22Rv1 (cell line): ENCODE results near the gene MIEF1.

Experiments
- ZFX ChIP-seq: fragments of 450-650 bp; IDR thresholded peaks from 2 replicates; pipeline ENCODE4 v1.6.1; 2017; ENCODE audit warnings: antibody characterized with exemption, borderline replicate concordance
- TF ChIP-seq, protein P1 (sequence below): fragments of 450-650 bp; IDR thresholded peaks from 2 replicates; pipeline ENCODE4 v1.5.1; 2017; ENCODE audit warnings: mild to moderate bottlenecking

DNA sequence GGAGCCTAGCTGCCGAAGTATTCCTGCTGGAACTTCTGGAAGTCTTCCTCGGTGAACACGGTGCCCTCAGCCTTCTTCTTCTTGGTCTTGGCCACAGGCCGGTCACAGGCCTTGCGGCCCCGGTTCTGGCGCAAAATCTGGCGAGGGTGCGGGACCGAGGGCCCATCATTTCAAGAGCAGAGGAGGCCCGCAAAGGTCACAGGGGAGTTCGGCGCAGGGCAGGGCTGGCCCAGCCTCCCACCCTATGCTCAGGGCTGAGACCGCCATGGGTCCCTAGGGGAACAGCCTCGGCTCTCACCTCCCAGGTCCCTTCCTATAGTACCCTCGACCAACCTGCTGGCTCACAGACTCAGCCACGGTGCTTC, 27.4 kb downstream of the MIEF1 start:
- TF ChIP-seq, protein P1, sequence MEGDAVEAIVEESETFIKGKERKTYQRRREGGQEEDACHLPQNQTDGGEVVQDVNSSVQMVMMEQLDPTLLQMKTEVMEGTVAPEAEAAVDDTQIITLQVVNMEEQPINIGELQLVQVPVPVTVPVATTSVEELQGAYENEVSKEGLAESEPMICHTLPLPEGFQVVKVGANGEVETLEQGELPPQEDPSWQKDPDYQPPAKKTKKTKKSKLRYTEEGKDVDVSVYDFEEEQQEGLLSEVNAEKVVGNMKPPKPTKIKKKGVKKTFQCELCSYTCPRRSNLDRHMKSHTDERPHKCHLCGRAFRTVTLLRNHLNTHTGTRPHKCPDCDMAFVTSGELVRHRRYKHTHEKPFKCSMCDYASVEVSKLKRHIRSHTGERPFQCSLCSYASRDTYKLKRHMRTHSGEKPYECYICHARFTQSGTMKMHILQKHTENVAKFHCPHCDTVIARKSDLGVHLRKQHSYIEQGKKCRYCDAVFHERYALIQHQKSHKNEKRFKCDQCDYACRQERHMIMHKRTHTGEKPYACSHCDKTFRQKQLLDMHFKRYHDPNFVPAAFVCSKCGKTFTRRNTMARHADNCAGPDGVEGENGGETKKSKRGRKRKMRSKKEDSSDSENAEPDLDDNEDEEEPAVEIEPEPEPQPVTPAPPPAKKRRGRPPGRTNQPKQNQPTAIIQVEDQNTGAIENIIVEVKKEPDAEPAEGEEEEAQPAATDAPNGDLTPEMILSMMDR: peak; percentile 65
- no peak for TF ChIP-seq ZFX
